ENCODE data around the gene SPACA5. TPM values are rescaled to one million over a fixed set of nuclear protein-coding genes. Genes with fewer than 3 reads are reported as not detected.
"Not testable (repeated sequence)": the region's sequence is repeated elsewhere in the genome, so short reads cannot be mapped to it uniquely, and the experiment has no call there.

Gene SPACA5
- total RNA-seq, 1 donor from 2014 or later, result 9.6 TPM

DNA sequence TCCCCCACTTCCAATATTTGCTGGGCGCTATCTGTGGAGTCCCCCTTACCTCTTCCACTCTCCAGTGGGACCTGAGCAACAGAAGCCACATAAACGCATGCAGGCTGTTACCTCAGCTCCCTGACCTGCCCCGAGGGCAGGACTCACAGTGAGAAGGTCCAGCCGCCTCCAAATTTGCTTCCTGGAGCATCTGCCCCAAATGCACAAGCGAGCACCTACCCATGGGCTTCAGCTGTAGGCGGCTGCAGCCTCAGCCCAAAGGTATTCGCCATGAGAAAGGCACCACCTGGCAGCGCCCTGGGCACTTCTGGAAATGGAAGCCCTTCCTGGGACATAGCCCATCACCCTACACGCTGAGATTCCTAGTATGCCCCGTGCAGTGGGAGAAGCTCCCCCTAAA lies 23.4 kb downstream of the SPACA5 start:
- no peaks in the 10 kb centered on the region for H4K20me1 ChIP-seq (ENCODE audit: low read depth)
- H3K79me2 ChIP-seq (ENCODE audit: low read depth), result no peaks in the 10 kb centered on the region
- H3K36me3 Mint-ChIP-seq, result no peaks in the 10 kb centered on the region
- no peaks in the 10 kb centered on the region for H3F3A ChIP-seq (ENCODE audit: low read depth)
- no peak overlapping the region for H3K4me2 ChIP-seq
- H3K27ac ChIP-seq, result no peak overlapping the region
- TF ChIP-seq EZH2phosphoT487 (IDR thresholded peaks at IDR 0.05), result no peak
- TF ChIP-seq, protein P1, sequence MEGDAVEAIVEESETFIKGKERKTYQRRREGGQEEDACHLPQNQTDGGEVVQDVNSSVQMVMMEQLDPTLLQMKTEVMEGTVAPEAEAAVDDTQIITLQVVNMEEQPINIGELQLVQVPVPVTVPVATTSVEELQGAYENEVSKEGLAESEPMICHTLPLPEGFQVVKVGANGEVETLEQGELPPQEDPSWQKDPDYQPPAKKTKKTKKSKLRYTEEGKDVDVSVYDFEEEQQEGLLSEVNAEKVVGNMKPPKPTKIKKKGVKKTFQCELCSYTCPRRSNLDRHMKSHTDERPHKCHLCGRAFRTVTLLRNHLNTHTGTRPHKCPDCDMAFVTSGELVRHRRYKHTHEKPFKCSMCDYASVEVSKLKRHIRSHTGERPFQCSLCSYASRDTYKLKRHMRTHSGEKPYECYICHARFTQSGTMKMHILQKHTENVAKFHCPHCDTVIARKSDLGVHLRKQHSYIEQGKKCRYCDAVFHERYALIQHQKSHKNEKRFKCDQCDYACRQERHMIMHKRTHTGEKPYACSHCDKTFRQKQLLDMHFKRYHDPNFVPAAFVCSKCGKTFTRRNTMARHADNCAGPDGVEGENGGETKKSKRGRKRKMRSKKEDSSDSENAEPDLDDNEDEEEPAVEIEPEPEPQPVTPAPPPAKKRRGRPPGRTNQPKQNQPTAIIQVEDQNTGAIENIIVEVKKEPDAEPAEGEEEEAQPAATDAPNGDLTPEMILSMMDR (IDR thresholded peaks at IDR 0.05), result no peak
- no peak for TF ChIP-seq EZH2 (IDR thresholded peaks at IDR 0.05)
- H2AFZ ChIP-seq (replicated peaks), result no peak overlapping the region
- H3K9me3 Mint-ChIP-seq, result peaks cover 26% of the 10 kb centered on the region
- H3K4me1 Mint-ChIP-seq, result peaks cover 7% of the 10 kb centered on the region
- H3K27me3 Mint-ChIP-seq (ENCODE audit: insufficient read depth, low read depth), result peaks cover 5% of the 10 kb centered on the region
- no peak overlapping the region for H3K4me3 Mint-ChIP-seq
- H3K9me3 ChIP-seq (ENCODE audit: low read depth), result no peaks in the 10 kb centered on the region
- no peak for DNase-seq (ENCODE audit: low spot score)
- no peaks in the 10 kb centered on the region for H3K27me3 ChIP-seq
- no peak overlapping the region for H3K27ac Mint-ChIP-seq
- no peak overlapping the region for H3K4me3 ChIP-seq
- H3K4me1 ChIP-seq, result no peaks in the 10 kb centered on the region
- H3K36me3 ChIP-seq, result no peaks in the 10 kb centered on the region
- H3K9ac ChIP-seq, result no peak overlapping the region

DNA sequence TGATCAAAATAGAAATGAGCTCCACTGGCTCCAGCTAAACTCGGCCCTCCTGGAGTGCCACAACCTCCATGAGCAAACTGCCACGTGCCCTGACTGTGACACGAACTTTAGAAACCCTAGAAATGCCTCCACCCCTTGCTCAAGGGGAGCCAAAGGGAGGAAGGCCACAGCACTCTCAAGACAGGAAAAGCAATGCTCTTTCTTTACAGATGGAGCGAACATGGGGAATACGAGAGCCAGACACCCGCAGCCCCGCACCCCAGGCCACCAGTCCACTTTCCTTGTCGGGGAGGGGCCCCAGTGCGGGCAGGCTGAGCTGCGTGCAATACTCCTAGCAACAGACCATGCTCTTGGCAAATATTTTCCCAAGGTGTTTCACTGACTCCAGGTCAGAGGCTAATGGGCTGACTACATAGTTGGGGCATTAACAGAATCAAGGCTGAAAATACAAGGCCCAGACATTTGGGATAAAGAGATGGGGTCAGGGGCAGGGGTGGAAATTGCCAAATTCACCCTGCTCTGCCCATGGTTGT lies 23.9 kb downstream of the SPACA5 start:
- H3K4me1 Mint-ChIP-seq; H3K4me3 ChIP-seq; H3K79me2 ChIP-seq (ENCODE audit: low read depth); H4K20me1 ChIP-seq (ENCODE audit: low read depth); H3K36me3 Mint-ChIP-seq; H3K4me3 Mint-ChIP-seq; H3K9me3 ChIP-seq (ENCODE audit: low read depth); H3K9ac ChIP-seq; H3K27me3 Mint-ChIP-seq (ENCODE audit: insufficient read depth, low read depth); H3K27me3 ChIP-seq; H2AFZ ChIP-seq (replicated peaks); H3K4me1 ChIP-seq; DNase-seq (ENCODE audit: low spot score); H3K27ac ChIP-seq; H3F3A ChIP-seq (ENCODE audit: low read depth); H3K4me2 ChIP-seq; H3K27ac Mint-ChIP-seq; H3K36me3 ChIP-seq: not testable (repeated sequence)
- H3K9me3 Mint-ChIP-seq, result peaks cover 26% of the 10 kb centered on the region

DNA sequence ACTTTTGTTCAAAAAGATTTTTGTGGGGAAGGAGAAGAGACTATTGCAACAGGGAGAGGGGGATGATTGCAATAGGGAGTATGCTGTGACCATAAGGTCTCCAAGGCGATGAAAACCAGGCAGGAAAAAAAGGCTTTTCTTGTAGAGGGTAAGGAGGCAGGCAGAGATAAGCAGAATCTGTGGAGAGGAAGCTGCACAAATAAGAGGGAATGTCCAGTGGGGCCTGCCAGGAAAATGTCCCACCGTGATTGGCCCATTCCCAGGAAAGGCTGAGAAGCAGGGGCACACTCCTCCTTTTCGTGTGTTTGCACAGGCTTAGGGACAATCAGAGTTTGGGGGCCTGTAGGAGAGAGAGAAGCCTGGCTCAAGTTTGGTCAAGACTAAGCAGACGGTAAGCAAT lies 29.1 kb downstream of the SPACA5 start:
- Histone ChIP-seq H3K4me3 (no peak overlapping the region), H3F3A (ENCODE audit: low read depth) (no peaks in the 10 kb centered on the region), H3K4me1 (no peaks in the 10 kb centered on the region), H3K27me3 (no peaks in the 10 kb centered on the region), H3K79me2 (ENCODE audit: low read depth) (no peaks in the 10 kb centered on the region), H2AFZ (replicated peaks) (no peak overlapping the region), H4K20me1 (ENCODE audit: low read depth) (no peaks in the 10 kb centered on the region), H3K9me3 (ENCODE audit: low read depth) (no peaks in the 10 kb centered on the region), H3K36me3 (no peaks in the 10 kb centered on the region), H3K4me2 (no peak overlapping the region), H3K9ac (no peak overlapping the region), H3K27ac (no peak overlapping the region)
- TF ChIP-seq, protein P1 (IDR thresholded peaks at IDR 0.05), result no peak
- no peak for TF ChIP-seq EZH2phosphoT487 (IDR thresholded peaks at IDR 0.05)
- TF ChIP-seq EZH2 (IDR thresholded peaks at IDR 0.05), result no peak
- no peak for DNase-seq (ENCODE audit: low spot score)
- Mint-ChIP-seq H3K27ac (no peak overlapping the region), H3K9me3 (peaks cover 11% of the 10 kb centered on the region), H3K4me3 (no peak overlapping the region), H3K36me3 (no peaks in the 10 kb centered on the region), H3K4me1 (peaks cover 2% of the 10 kb centered on the region), H3K27me3 (ENCODE audit: insufficient read depth, low read depth) (peaks cover 7% of the 10 kb centered on the region)

DNA sequence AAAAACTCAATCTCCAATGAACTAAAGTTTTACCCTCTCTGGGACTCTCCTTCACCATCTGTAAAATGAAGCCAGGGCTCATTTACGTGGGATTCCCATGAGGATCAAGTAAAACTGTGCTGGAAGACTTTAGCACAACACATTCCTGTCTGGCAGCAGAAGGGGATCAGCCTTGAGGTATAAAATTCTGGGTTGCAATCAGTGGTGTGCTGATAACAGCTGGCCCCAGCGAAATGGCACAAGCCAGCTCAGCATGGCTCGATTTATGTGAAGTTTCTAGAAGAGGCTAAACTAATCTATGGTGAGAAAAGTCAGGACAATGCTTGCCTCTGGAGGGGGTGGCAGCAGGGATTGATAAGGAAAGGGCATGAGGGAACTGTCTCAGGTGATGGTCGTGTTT lies 36.3 kb downstream of the SPACA5 start:
- Mint-ChIP-seq H3K27ac (no peak overlapping the region), H3K4me3 (no peak overlapping the region), H3K9me3 (peaks cover 18% of the 10 kb centered on the region), H3K4me1 (peaks cover 3% of the 10 kb centered on the region), H3K36me3 (no peaks in the 10 kb centered on the region), H3K27me3 (ENCODE audit: insufficient read depth, low read depth) (peaks cover 3% of the 10 kb centered on the region)
- Histone ChIP-seq H3F3A (ENCODE audit: low read depth) (no peaks in the 10 kb centered on the region), H3K79me2 (ENCODE audit: low read depth) (no peaks in the 10 kb centered on the region), H3K27me3 (no peaks in the 10 kb centered on the region), H2AFZ (replicated peaks) (no peak overlapping the region), H3K27ac (no peak overlapping the region), H3K9ac (no peak overlapping the region), H3K4me3 (no peak overlapping the region), H3K36me3 (no peaks in the 10 kb centered on the region), H4K20me1 (ENCODE audit: low read depth) (no peaks in the 10 kb centered on the region), H3K4me2 (no peak overlapping the region), H3K4me1 (no peaks in the 10 kb centered on the region), H3K9me3 (ENCODE audit: low read depth) (no peaks in the 10 kb centered on the region)
- DNase-seq (ENCODE audit: low spot score), result no peak
- TF ChIP-seq EZH2phosphoT487 (IDR thresholded peaks at IDR 0.05) (no peak), EZH2 (IDR thresholded peaks at IDR 0.05) (no peak)
- TF ChIP-seq, protein P1 (IDR thresholded peaks at IDR 0.05), result no peak
